NCI-H1694 treated with DMSO at 0.1 percent for 48 hours (cell line): Measurements from ENCODE around the gene NT5C.

ENCODE experiments used
- DNase-seq: peaks from one replicate; lab custom pipeline; 2025; lab: John Stamatoyannopoulos, UW

The NT5C gene

DNA sequence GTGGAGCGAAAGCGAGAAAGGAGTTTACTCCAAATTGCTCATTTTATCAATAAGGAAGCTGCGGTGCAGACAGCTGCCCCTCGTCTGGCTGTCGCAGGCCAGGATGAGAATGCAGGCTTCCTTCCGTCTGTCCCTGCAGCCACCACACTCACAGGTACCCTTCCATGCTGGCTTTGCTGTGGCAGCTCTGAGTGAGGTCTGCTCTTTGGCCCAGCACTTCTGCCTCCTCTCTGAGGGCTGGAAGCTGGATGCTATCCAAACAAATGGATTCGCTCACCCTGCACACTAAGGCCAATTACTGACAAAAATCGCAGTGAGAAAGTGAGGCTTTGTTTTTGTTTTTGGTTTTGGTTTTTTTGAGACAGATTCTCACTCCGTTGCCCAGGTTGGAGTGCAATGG is 14.8 kb downstream of the NT5C start:
- DNase-seq = no peak

DNA sequence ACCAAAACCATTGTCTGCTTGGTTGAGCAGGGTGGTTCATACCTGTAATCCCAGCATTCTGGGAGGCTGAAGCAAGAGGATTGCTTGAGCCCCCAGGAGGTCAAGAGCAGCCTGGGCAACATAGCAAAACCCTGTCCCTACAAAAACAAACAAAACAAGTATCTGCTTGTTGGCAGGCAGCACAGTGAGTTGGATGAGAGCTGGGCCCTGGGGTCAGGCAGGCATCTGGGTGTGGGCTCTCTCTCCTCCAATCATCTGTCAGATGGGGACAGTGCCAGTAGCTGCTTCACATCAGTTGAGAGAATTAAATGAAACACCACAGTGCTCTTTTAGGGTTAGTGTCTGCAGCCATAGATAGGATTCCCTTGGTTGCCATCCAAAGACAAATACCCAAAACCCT is 16.0 kb downstream of the NT5C start:
- no peak for DNase-seq

DNA sequence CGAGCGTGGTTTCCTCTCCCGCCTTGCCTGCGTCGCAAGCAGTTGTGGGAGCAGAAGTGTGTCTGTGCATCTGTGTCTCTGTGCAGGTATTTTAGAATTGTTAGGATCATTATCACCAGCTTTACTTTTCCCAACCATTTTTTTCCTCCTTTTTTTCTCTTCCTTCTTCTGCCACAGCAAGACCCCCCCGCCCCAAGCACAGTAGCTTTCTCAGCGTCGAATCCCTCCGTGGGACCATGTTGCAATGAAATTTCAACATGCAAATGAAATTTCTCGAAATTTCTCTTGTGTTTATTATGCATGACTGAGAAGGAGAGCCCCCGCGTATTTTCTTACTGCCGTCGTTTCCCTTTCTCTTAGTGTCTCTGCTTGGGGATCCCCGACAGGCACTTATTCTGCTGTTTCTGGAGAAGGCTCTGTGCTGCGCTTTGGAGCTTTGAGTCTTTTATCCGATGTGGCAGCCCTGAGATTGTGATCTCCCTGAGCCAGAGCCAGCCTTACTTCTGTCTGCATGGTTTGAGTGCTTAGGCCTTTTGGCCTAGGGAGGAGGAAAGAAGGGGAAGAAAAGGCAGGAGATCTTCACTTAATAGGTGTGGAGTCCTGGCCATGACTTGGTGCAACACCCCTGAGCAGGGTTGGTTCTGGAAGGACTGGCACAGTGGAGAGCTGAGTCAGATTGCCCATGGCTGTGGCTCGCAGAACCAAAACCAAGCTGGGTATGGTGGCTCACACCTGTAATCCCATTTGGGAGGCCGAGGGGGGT is 16.8 kb downstream of the NT5C start:
- no peak for DNase-seq

DNA sequence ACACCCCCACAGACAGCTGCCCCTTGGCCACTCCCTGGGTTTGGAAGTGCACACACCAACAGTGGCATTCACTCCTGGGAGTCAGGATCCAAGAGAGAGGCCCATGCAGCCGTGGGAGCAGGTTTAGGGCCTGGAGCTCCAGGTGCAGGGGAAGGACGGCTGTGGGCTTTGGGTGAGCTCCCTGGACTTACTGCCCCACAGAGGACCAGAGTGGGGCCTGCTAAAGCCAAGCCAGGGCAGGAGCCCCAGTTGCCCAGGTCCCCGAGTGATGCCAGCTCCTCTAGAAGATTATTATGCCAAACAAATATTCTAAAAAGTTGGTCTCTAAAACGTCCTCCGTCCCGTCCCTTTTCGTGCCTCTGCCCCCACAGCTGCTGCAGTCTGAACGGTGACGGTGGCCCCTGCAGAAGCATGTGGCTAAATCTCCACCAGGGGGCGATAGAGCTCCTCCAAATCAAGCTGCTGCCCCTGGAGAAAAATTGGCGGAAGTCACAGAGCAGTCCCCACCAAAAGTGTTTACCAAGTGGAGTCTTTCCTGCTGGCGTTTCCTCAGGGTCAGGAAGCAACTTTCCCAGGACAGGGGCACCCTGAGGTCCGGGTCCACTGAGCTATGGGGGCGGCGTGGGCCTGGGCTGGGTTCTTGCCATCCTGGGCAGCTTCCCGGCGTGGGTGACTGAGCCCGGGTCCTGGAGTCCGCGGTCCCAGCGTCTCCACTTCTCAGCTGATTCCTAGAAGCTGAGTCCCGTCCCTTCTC is 17.6 kb downstream of the NT5C start:
- DNase-seq = peak; percentile 56

DNA sequence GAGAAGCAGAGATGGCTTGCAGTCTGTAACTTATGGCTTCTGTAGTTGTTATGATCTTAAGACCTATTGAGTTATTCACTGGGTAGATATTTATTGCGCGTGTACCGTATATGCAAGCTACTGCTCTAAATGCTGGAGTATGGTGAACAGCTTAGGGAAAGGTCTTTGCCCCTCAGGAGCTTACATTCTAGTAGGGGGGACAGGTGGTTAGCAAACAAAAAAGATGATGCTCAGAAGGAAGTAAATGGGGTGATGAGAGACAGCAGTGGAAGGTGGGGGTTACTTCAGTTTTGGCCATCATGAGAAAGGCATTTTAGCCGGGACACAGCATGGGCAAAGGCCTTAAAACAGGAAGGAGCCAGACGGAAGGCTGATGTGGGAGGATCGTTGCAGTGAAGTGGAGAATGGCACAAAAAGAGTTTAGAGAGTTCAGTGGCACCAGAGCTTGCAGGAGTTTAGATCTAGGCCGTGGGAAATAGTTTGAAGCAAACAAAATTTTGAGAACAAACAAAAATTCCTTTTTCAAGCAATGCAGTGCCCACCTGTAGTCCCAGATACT is 19.7 kb downstream of the NT5C start:
- DNase-seq = no peak

DNA sequence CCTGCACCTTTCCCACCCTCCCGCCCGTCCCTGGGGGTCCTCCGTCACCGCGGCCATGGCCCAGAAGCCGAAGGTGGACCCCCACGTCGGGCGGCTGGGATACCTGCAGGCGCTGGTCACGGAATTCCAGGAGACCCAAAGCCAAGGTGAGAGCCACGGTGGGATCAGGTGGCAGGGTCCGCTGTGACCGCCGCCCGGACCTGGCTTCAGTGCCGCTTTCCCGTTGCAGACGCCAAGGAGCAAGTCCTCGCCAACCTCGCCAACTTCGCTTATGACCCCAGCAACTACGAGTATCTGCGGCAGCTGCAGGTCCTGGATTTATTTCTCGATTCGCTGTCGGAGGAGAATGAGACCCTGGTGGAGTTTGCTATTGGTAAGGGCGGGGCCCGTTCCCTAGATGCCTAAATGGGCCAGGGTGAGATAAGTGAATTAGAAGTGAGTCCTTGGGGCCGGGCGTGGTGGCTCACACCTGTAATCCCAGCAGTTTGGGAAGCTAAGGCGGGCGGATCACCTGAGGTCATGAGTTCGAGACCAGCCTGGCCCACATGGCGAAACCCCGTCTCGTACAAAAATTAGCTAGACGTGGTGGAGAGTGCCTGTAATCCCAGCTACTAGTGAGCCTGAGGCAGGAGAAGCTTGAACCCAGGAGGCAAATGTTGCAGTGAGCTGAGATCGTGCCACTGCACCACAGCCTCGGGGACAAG is 21.2 kb downstream of the NT5C start:
- no peak for DNase-seq

DNA sequence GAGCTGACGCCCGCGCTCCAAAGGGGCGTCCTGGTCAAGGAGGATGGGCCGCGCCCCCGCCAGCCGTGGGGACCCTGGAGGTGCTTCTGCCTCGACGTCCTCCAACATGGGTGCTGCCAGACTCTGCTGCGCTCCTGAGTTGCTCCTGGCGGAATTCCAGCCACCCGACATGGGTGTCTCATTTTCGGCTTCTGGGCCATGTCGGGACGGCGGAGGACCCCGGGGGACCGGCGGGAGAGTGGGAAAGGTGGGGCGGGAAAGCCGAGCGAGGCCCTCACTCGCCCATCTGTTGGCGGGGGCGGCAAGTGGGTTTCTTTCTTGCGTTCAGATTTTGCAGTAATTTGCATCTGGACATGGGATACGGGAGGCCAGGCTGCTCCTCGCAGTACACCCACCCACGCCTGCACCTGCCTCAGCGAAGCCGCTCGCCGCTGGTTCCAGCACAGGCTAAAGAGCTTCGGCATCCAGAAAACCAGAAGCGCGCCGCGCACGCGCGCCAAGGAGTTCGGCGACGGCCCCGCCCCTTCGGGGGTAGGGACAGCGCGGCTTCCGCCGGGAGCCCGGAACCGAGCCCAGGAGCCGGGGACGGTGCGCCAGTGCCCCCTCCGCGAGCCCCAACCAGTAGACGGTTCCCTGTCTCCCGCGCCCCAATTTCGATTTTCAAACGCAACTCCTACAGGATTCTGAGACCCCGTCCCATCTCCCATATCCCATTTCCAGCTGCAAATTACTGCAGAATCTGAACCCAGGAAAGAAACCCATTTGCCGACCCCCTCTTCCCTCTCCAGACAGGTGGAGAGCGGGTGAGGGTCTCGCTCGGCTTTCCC is 21.9 kb downstream of the NT5C start, which contains the start of gene ARMC7:
ARMC7 (plus strand) TSS at position 563 of the 827 bp plus-strand sequence. CDS start 320 bp downstream, outside the sequence.
- peak; percentile 68 for DNase-seq

DNA sequence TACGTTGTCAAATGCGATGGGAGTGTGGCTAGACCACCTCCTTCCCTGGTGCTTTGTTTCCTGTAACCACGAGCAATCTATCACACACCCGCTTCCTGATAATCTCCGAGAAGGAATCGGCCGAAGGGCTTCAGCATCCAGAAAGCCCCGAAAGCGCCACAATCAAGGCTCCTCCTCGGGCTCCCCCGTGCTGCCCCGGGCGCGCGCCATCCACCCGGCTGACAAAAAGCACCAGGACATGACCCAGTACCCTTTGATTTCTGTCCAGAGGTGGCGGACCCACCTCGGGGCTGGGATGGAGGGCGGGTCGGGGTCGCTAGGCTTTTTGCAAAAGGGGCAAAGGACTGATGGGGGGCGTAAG is 22.5 kb downstream of the NT5C start:
- DNase-seq = no peak

DNA sequence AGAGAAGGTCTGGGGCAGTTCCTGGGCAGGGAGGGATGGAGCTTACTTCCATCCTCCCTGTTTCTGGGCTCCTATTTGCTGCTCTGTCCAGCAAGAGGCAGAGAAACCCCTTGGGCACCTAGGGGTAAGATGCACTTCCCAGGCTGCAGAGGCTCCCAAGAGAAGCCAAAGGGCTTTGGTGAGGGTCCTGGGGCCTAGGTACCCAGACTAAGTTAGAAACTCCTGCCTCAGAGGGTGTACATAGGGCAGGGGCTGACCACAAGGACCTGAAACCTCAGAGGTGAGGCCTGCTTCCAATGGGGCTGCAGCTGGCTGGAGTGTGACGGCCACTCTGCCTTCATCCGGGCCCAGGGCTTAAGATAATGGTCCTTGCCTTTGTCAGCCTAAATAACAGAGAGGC is 23.3 kb downstream of the NT5C start:
- DNase-seq = no peak

DNA sequence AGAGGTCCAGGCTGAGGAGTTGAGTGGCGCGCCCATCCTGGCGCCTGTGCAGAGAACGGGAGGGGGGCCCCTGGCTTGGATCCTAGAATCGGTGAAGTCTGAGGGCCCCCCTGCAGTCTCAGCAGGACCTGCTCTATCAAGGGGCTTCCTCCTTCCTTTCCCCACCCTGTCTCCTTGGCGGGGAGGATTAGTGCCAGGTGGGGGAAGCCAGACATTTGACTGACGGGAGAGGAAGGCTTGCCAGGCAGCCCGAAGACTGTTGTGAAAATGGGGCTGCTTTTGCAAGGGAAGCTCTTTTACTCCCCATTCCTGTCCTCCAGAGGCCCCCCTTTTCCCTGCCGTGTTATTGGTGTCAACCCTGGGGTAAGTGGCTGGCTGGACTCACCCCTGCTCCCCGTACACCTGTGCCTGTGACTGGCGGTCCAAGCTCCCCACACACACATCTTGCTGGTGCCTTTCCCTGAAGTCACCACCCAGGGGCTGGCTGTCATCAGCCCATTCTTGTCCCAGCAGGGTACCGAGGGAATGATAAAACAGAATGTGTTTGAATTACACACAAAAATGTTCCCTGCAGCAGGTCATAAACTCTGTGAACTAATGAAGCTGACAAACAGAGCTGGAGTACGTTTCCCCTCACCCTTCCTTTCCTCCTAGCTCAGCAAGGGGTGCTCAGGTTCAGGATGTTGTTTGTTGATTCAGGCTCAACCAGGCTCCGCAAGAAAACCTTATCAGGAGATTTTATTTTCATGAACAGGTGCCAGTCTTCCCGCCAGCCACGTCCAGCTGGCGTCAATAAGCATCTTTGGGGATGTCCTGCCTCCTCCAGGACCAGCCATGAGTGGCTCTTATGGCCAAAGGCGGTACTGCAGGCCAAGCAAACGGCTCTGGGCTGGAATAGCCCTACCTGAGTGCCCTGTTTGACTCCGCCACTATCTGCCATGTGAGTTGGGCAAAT is 26.1 kb downstream of the NT5C start:
- DNase-seq = no peak

DNA sequence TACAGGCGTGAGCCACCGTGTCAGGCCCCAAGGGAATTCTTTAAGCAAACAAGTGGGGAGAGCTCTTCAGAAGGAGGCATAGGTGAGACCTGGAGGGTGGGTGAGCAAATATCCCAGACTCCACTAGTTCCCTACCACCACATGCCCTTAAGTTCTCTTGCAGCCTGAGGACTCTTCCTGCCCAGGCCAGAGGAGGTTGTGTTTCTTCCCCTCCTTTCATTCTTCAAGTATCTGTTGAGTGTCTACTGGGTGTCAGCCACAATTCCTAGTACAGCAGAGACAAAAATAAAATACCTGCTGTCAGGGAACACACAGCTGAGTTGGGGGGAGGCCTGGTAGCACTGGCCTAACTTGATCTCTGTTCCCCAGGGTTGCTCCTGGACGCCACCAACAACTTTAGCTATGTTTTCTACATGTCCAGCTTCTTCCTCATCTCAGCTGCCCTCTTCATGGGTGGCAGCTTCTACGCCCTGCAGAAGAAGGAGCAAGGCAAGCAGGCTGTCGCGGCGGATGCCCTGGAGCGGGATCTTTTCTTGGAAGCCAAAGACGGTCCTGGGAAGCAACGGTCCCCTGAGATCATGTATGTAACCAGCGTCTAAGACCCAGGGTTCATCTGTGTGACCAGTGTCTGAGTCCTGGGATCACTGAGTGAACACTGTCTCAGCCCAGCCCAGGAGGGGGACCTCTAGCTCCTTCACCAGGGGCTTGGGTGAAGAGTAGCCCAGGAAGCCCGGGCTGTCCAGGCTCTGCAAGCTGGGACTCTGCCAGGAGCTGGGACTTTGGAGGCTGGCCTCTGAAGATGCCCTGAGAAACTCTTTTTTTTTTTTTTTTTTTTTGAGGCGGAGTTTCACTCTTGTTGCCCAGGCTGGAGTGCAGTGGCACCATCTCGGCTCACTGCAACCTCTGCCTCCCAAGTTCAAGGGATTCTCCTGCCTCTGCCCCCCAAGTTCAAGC is 27.7 kb downstream of the NT5C start:
- no peak for DNase-seq

DNA sequence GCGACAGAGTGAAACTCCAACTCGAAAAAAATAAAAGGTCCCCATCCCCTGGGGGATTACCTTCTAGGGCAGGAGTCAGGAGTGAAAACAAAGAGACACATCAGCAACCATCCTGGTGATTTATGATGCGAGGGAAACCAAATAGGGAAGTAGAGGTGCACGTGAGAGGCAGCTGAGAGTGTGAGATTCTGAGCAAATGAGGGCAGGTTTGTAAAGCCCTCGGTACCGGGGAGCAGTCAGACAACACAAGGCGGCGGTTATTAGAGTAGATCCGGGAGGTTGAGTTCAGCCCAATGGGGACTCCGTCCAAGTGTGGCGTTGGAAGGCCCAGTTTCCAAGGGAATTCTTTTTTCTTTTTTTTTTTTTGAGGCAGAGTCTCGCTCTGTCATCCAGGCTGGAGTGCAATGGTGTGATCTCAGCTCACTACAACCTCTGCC is 29.1 kb downstream of the NT5C start:
- DNase-seq = no peak

DNA sequence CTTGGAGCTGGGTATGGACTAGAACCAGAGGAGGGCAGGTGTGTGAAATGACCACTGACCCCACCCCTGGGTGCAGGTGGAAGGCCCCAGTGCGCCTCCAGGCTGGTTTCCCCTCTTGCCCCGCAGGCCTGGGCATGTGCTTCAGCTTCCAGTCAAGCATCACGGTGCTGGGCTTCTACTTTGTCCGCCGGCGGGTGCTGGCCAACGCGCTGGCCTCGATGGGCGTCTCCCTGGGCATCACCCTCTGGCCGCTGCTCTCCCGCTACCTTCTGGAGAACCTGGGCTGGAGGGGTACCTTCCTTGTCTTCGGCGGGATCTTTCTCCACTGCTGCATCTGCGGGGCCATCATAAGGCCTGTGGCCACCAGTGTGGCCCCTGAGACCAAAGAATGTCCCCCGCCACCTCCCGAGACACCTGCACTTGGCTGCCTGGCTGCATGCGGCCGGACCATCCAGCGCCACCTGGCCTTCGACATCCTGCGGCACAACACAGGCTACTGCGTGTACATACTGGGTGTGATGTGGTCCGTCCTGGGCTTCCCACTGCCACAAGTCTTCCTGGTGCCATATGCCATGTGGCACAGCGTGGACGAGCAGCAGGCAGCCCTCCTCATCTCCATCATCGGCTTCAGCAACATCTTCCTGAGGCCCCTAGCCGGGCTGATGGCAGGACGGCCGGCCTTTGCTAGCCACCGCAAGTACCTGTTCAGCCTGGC is 31.5 kb downstream of the NT5C start:
- DNase-seq = no peak

DNA sequence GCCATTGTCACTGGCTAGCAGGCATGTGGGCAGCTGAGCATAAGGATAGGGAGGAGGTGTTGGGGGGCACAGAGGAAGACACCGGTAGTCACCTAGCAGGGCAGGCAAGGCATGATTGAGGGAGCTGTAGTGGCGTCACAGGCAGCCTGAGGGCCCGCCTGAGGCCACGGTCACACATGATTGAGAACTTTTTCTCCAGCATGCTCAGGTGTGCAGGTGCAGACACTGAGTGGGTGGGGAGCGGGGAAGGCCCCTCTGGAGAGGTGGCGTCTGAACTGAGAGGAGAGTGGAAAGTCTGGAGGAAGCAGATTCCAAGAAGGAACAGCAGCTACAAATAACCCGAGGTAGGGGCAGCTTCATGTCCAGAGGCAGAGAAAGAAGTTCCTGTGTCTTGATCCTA is 32.7 kb downstream of the NT5C start:
- DNase-seq = no peak

DNA sequence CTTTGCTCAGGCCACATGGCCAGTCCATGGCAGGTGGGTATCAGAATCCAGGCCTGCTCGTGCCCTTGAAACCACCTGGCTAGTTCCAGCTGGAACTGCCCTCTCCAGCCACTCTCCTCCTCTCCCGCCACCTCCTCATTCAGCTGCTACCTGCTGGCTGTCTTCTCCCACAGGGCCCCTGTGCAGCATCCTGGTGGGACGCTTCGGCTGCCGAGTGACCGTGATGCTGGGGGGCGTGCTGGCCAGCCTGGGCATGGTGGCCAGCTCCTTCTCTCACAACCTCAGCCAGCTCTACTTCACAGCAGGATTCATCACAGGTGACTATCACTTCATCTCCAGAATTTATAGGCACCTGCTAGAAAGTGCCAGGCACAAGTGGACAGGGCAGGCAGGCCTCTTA is 33.7 kb downstream of the NT5C start:
- DNase-seq = no peak

DNA sequence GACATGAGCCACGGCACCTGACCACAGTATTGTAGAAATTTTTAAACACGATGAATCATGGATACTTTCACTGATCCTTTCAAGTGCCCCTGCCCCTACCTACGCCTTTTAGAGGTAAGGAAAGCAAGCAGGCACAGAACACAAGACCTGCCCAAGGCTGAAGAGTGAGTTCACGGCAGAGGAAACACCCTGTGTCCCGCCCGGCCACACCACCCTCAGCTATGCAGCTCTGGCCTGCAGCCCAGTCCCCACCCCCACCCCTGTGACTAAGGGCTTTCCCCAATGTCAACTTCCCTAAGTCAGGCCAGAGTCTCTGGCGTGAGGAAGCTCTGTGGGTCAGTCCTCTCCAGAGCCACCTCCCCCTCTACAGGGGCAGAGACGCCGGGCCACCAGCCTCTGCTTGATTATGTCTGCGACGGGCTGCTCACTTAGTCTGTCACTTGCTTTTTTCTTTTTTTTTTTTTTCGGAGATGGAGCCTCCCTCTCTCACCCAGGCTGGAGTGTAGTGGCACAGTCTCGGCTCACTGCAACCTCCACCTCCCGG is 35.4 kb downstream of the NT5C start:
- DNase-seq = no peak

DNA sequence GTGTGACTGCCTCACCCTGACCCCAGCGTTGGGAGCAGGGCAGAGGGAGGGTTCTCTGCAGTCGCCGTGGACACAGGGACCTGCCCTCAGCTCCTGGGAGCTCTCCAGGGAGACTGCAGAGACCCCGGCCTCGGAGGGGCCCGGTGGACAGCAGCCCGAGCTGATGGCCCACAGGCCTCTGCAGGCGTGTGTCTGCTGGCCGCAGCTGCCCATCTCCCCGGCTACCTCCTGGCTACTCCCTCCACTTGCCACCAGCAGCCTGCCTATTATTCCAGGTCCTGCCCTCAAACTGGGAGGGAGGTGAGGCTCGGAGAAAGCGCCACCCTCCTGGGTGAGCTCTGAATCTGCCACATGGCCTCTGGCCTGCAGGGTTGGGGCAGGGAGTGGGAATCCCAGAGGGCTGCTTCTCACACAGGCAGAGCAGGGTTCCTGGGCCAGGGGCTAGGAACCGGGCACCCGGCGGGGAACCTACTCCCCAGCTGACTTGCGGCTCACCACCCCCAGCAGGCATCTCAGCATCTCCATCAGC is 36.6 kb downstream of the NT5C start:
- no peak for DNase-seq

DNA sequence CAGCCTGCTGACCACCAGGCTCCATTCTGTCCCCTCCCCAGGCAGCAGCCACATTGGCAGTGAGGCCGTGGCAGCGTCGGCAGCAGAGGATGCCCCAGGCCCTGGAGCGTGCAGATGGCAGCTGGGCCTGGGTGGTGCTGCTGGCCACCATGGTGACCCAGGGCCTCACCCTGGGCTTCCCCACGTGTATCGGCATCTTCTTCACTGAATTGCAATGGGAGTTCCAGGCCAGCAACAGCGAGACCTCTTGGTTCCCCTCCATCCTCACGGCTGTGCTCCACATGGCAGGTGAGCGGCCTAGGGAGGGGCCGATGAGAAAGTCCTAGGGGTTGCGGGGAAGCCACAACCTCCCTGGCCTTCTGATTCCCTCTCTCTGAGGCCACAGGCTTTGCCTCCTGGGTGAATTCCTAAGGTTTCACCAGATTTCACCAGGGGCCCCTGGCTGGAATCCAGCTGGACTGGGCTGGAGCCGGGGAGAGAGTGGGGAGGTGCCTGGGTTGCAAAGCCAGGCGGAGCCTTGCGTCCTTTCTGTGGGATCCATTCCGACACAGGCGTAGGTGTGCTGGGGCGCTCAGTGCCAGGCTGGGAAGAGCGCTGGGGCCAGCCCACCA is 37.9 kb downstream of the NT5C start:
- no peak for DNase-seq
